Nephron progenitor cell (in vitro differentiated cells): Measurements from ENCODE around the gene TAS2R20.

Experiments used
- DNase-seq: peaks from one replicate; pipeline ENCODE4 v3.0.0; 2021
- H3K27ac Mint-ChIP-seq: 2 replicates; pipeline ENCODE4 v1.8.0; 2021; ENCODE audit warnings: mild to moderate bottlenecking, moderate library complexity, mixed read lengths
- H3K27me3 Mint-ChIP-seq: 2 replicates; pipeline ENCODE4 v1.8.0; 2021; ENCODE audit warnings: mild to moderate bottlenecking, low read depth, mixed read lengths; ENCODE audit not compliant: poor library complexity
- H3K36me3 Mint-ChIP-seq: 2 replicates; pipeline ENCODE4 v1.8.0; 2021; ENCODE audit warnings: low read depth, mixed read lengths
- H3K4me1 Mint-ChIP-seq: 2 replicates; pipeline ENCODE4 v1.8.0; 2021; ENCODE audit warnings: mixed read lengths
- H3K4me3 Mint-ChIP-seq: 2 replicates; pipeline ENCODE4 v1.8.0; 2021; ENCODE audit warnings: mild to moderate bottlenecking, moderate library complexity, mixed read lengths
- H3K9me3 Mint-ChIP-seq: 2 replicates; pipeline ENCODE4 v1.8.0; 2021; ENCODE audit warnings: mild to moderate bottlenecking, moderate library complexity, mixed read lengths
- CTCF ChIP-seq: fragments of 200-600 bp; sonication (generic); IDR thresholded peaks from 2 replicates; pipeline ENCODE4 v1.5.0; 2021; ENCODE audit warnings: antibody characterized with exemption

Gene TAS2R20

DNA sequence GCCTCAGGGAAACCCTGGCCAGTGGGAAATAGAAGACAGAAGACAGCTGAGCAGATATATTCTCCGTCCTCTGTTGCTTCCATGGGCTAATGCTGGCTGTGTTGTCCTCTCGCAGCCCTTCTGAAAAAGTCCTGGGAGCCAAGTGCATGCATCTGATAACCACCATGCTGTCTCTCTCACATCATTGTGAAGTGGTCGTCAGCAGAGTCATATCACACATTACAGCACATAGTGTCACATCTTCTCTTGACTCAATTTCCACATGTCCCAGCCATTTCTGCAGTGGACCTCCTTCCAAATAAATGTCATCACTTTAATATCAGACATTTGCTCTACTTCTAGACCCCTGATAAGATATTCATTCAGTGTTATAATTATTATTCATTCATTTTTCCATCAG, 3.8 kb downstream of the TAS2R20 start:
- Mint-ChIP-seq H3K9me3 (peaks cover 14% of the 10 kb centered on the region), H3K27ac (no peak overlapping the region), H3K27me3 (no peaks in the 10 kb centered on the region), H3K4me3 (no peak overlapping the region), H3K36me3 (peaks cover 63% of the 10 kb centered on the region), H3K4me1 (no peaks in the 10 kb centered on the region)
- no peak for TF ChIP-seq CTCF
- no peak for DNase-seq

GRCh38 chr12:10989107-10989506, 9.0 kb downstream of the TAS2R20 start:
- peaks cover 54% of the 10 kb centered on the region for H3K36me3 Mint-ChIP-seq

GRCh38 chr12:10986812-10987211, 11.3 kb downstream of the TAS2R20 start, which contains the start of gene TAS2R50:
TAS2R50 (minus strand) TSS chr12:10986912; CDS start chr12:10986860, 52 bp downstream.
- no peak for DNase-seq
- no peaks in the 10 kb centered on the region for H3K27me3 Mint-ChIP-seq
- TF ChIP-seq CTCF: no peak
- H3K4me3 Mint-ChIP-seq: no peak within 1 kb of the TSS
- H3K4me1 Mint-ChIP-seq: no peaks in the 10 kb centered on the region
- peaks cover 48% of the 10 kb centered on the region for H3K36me3 Mint-ChIP-seq
- peaks cover 18% of the 10 kb centered on the region for H3K9me3 Mint-ChIP-seq
- no peak within 1 kb of the TSS for H3K27ac Mint-ChIP-seq

More at GRCh38 chr12:10989107-10989506, 9.0 kb downstream of the TAS2R20 start:
- H3K4me1 Mint-ChIP-seq: no peaks in the 10 kb centered on the region
- TF ChIP-seq CTCF: no peak
- peaks cover 18% of the 10 kb centered on the region for H3K9me3 Mint-ChIP-seq
- DNase-seq: no peak
- H3K27me3 Mint-ChIP-seq: no peaks in the 10 kb centered on the region
- H3K27ac Mint-ChIP-seq: no peak overlapping the region
- H3K4me3 Mint-ChIP-seq: no peak overlapping the region

- H3K36me3 Mint-ChIP-seq: peaks cover 37% of the 10 kb centered on the region
Observed at GRCh38 chr12:10982244-10982643, 15.9 kb downstream of the TAS2R20 start.

DNA sequence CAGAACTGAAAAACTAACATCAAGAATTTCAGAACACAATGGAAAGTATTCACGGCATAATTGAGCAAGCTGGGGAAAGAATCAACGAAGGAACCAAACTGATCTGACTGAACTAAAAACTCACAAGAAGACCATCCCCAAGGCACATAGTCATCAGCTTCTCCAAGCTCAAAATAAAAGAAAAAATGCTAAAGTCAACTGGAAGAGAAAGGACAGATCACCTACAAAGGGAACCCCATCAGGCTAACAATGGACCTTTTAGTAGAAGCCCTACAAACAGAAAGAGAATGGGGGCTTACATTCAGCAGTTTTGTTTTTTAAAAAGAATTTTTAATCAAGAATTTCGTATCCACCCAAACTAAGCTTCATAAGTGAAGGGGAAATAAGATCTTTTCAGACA, 23.1 kb downstream of the TAS2R20 start:
- Mint-ChIP-seq H3K27ac (no peak overlapping the region), H3K9me3 (peaks cover 34% of the 10 kb centered on the region), H3K4me3 (no peak overlapping the region), H3K27me3 (peaks cover 4% of the 10 kb centered on the region), H3K4me1 (no peaks in the 10 kb centered on the region), H3K36me3 (peaks cover 45% of the 10 kb centered on the region)
- DNase-seq: no peak
- no peak for TF ChIP-seq CTCF

More at GRCh38 chr12:10982244-10982643, 15.9 kb downstream of the TAS2R20 start:
- no peak for TF ChIP-seq CTCF
- H3K4me1 Mint-ChIP-seq: no peaks in the 10 kb centered on the region
- H3K9me3 Mint-ChIP-seq: peaks cover 15% of the 10 kb centered on the region
- H3K4me3 Mint-ChIP-seq: no peak overlapping the region
- H3K27ac Mint-ChIP-seq: no peak overlapping the region
- no peaks in the 10 kb centered on the region for H3K27me3 Mint-ChIP-seq
- no peak for DNase-seq

- Mint-ChIP-seq H3K4me3 (no peak overlapping the region), H3K36me3 (peaks cover 40% of the 10 kb centered on the region), H3K4me1 (no peaks in the 10 kb centered on the region), H3K9me3 (no peaks in the 10 kb centered on the region), H3K27me3 (peaks cover 4% of the 10 kb centered on the region), H3K27ac (no peak overlapping the region)
- no peak for TF ChIP-seq CTCF
- no peak for DNase-seq
Observed at GRCh38 chr12:10968765-10969456, 29.2 kb downstream of the TAS2R20 start.
